ENCODE results near the gene RPL37. TPM values are rescaled to one million over a fixed set of nuclear protein-coding genes. Genes with fewer than 3 reads are reported as not detected.
"Not testable (repeated sequence)": the region's sequence is repeated elsewhere in the genome, so short reads cannot be mapped to it uniquely, and the experiment has no call there.

RPL37 gene
- total RNA-seq, result 693 TPM
- long read RNA-seq, full-length matches to known transcripts, result 56 of 308 reads
- long read RNA-seq, partial matches to known transcripts, result 247 of 308 reads
- long read RNA-seq, other reads (novel, unspliced or antisense), result 5 of 308 reads

DNA sequence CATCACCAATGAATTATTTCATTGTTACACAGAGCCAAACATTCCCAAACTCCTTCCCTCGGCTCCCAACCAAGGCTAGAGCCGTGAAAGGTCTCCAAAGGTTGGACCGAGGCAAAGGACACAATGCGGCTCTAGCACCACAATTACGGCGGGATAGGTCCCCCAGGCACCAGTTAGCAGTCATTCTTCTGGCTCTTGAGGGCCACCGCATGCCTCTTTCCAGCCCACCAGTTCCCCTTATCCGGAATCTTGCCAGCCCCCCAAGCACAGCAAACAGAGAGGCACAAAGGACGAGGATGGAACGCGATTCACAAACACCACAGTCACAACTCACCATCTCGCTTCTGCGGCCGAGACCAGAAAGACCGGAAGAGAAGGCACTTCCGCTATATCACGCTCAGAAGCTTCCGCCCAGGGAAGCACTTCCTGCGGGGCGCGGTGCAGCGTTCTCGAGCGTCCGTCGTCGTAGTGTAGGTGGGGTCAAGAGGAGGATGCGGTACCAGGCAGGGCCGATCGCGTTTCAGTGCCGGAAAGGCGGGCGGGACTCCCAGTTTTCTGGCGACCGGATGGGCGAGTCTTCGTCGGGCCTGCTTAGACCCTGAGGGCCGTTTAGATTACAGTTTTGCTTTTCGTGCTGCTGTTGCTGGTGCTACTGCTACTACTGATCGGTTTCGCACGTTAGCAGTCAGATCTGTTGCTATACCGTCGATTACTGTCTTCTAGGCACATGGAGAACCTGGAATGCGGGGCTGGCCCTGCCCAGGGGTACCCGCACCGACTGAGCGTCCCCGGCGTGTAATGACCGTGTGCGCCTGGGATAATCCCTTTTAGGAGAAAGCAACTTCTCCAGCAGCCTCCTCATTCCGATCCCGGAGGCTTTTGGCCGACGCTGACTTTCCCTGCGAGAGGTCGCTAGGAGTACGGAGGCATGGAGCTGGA lies at the start of gene RPL37:
Gene RPL37, minus strand, starts transcription at position 374 of the 939 bp plus-strand sequence. Its CDS starts 37 bp downstream, at position 337.
- DNase-seq (ENCODE audit: missing footprints) (peak; percentile 97), ATAC-seq (peak; percentile 100)
- intact Hi-C loops (cut with DNase I), result loop anchor here (1.0 to 2.0 kb wide), 2 partner anchors 37 to 80 kb away; partner anchors contain the start of genes PRKAA1 and TTC33

DNA sequence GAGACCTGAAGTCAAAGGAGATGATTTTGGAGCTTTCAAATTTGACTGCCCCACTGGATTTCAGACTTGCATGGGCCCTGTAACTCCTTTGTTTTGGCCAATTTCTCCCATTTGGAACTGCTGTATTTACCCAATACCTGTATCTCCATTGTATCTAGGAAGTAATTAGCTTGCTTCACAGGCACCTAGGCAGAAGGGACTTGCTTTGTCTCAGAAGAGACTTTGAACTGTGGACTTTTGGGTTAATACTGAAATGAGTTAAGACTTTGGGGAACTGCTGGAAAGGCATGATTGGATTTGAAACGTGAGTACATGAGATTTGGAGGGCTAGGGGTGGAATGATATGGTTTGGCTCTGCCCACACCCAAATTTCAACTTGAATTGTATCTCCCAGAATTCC lies 48.0 kb upstream of the RPL37 start:
- ATAC-seq; DNase-seq (ENCODE audit: missing footprints); intact Hi-C loops (cut with DNase I): not testable (repeated sequence)

- intact Hi-C loops (cut with DNase I), result no loop called here
- ATAC-seq (no peak), DNase-seq (ENCODE audit: missing footprints) (no peak)
These were observed 47.3 kb upstream of the RPL37 start for GRCh38 chr5:40882291-40882690.

- intact Hi-C loops (cut with DNase I), result loop anchor here (2.0 kb wide), 1 partner anchor 125 kb away; the partner anchor contains the start of gene TTC33
- ATAC-seq (no peak), DNase-seq (ENCODE audit: missing footprints) (no peak)
These were observed 44.3 kb upstream of the RPL37 start for GRCh38 chr5:40879163-40879942.

- ATAC-seq (no peak), DNase-seq (ENCODE audit: missing footprints) (no peak)
- intact Hi-C loops (cut with DNase I), result no loop called here
These were observed 42.5 kb upstream of the RPL37 start for GRCh38 chr5:40877371-40877988.

GRCh38 chr5:40875958-40876357 lies 40.9 kb upstream of the RPL37 start:
- DNase-seq (ENCODE audit: missing footprints), result no peak

GRCh38 chr5:40873286-40873880 lies 38.4 kb upstream of the RPL37 start:
- ATAC-seq, result no peak
- intact Hi-C loops (cut with DNase I), result no loop called here
- no peak for DNase-seq (ENCODE audit: missing footprints)

More at GRCh38 chr5:40875958-40876357, 40.9 kb upstream of the RPL37 start:
- no peak for ATAC-seq
- intact Hi-C loops (cut with DNase I), result no loop called here

GRCh38 chr5:40872253-40872652 lies 37.2 kb upstream of the RPL37 start:
- DNase-seq (ENCODE audit: missing footprints); intact Hi-C loops (cut with DNase I); ATAC-seq: not testable (repeated sequence)

DNA sequence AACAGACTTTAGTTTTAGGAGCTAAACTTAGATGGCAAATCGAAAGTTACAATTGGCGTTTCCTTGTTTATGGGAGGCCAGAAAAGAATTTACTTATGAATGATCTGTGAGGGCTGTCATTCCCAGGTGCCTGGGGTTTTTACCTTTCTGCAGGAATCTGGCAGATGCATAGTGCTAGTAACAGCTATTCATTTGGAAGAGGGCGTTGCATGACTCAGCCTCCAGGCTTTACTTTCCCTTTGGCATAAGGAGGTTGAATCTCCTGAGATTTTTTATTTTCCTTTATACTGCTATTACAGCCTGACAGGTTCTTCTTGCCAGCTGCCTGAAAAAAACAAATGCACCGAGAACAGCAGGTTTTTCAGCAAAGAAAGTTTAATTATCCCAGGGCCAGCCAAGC lies 36.2 kb upstream of the RPL37 start:
- intact Hi-C loops (cut with DNase I), result no loop called here
- no peak for DNase-seq (ENCODE audit: missing footprints)
- no peak for ATAC-seq

DNA sequence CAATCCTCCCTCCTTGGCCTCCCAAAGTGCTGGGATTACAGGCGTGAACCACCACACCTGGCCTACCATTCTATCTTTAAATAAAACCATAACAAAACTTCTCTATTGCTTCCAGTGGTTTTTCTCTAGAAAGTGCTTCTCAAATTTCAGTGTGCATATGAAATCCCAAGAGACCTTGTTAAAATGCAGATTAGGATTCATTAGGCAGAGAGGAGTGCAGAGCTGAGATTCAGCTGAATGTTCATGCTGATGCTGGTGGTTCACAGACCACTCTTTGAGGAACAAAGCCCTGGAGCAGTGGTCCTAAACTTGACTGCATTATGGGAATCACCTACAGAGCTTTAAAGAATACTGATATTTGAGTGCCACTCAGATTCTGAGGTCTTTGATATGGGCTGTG lies 34.4 kb upstream of the RPL37 start:
- intact Hi-C loops (cut with DNase I), result no loop called here
- DNase-seq (ENCODE audit: missing footprints) (no peak), ATAC-seq (no peak)

DNA sequence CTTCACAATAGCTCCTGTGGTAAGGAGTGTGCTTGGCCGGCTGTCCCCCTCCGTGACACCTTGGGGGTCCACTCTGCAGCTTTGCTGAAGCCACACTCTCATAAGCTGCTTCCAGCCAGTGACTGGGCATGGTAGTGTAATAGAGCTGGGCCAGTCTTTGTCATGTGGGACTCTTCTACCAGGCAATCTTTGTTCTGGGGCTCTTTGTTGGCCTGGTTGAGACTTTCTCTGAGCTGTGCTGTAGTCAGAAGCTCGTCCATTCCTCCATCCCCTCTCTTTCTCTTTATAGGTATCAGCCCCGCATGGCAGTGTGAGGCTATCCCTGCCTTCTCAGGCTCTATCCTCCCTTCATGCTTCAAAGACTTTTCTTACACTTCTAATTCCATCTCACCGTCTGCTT lies 31.8 kb upstream of the RPL37 start:
- DNase-seq (ENCODE audit: missing footprints), result no peak
- intact Hi-C loops (cut with DNase I), result no loop called here
- no peak for ATAC-seq

- intact Hi-C loops (cut with DNase I); DNase-seq (ENCODE audit: missing footprints); ATAC-seq: not testable (repeated sequence)
These were observed 30.0 kb upstream of the RPL37 start for GRCh38 chr5:40865004-40865403.

- ATAC-seq (no peak), DNase-seq (ENCODE audit: missing footprints) (no peak)
- intact Hi-C loops (cut with DNase I), result no loop called here
These were observed 25.7 kb upstream of the RPL37 start for GRCh38 chr5:40860711-40861110.

GRCh38 chr5:40853632-40854192 lies 18.7 kb upstream of the RPL37 start:
- ATAC-seq, result no peak
- DNase-seq (ENCODE audit: missing footprints), result no peak
- intact Hi-C loops (cut with DNase I), result no loop called here

GRCh38 chr5:40847525-40847924 lies 12.5 kb upstream of the RPL37 start:
- intact Hi-C loops (cut with DNase I), result no loop called here
- DNase-seq (ENCODE audit: missing footprints) (no peak), ATAC-seq (no peak)

DNA sequence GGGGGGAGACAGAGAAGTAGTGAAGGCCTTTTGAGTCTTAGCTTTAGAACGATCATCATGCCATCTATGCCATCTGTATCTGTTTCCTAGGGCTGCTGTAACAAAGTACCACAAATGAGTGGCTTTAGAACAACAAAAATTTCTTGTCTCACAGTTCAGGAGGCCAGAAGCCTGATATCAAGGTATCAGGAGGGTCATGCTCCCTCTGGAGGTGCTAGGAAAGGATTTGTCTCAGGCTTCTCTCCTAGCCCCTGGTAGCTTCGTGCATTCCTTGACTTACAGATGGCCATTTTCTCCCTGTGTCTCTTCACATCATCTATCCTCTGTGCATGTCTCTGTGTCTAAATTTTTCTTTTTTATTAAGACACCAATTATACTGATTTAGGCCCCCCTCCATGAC lies 11.3 kb upstream of the RPL37 start:
- no peak for DNase-seq (ENCODE audit: missing footprints)
- intact Hi-C loops (cut with DNase I), result no loop called here
- no peak for ATAC-seq

- DNase-seq (ENCODE audit: missing footprints) (no peak), ATAC-seq (no peak)
- intact Hi-C loops (cut with DNase I), result no loop called here
These were observed 9.5 kb upstream of the RPL37 start for GRCh38 chr5:40844565-40844964.

- DNase-seq (ENCODE audit: missing footprints), result no peak
- intact Hi-C loops (cut with DNase I), result no loop called here
- ATAC-seq, result no peak
These were observed 7.3 kb upstream of the RPL37 start for GRCh38 chr5:40842351-40842750.
